Astrocyte (in vitro differentiated cells and primary cell): ENCODE results near the gene ADAM11. TPM values are rescaled to one million over a fixed set of nuclear protein-coding genes. Genes with fewer than 3 reads are reported as not detected.

Experiments used
- DNase-seq: peaks from one replicate; pipeline ENCODE4 v3.0.0-alpha.2; 2010; ENCODE audit warnings: low read depth
- FAIRE-seq: peaks from 2 replicates; lab custom pipeline; 2011; peaks lifted over from hg19 to GRCh38; lab: Jason Lieb, UNC
- H2AFZ ChIP-seq: 2 replicates; pipeline ENCODE4 v1.6.0; 2012; ENCODE audit warnings: low read depth, low read length, inconsistent platforms
- H3K27ac ChIP-seq: 2 replicates; pipeline ENCODE4 v1.5.1; 2011; ENCODE audit warnings: low read depth, low read length, inconsistent platforms
- H3K27me3 ChIP-seq: 2 replicates; pipeline ENCODE4 v1.6.0; 2011; ENCODE audit warnings: low read length, inconsistent platforms; ENCODE audit not compliant: insufficient read depth
- H3K36me3 ChIP-seq: 2 replicates; pipeline ENCODE4 v1.5.1; 2011; ENCODE audit warnings: low read length, inconsistent platforms; ENCODE audit not compliant: insufficient read depth
- H3K4me1 ChIP-seq: 2 replicates; pipeline ENCODE4 v1.5.1; 2011; ENCODE audit warnings: low read length, inconsistent platforms; ENCODE audit not compliant: insufficient read depth
- H3K4me2 ChIP-seq: 2 replicates; pipeline ENCODE4 v1.6.0; 2012; ENCODE audit warnings: low read length, inconsistent platforms
- H3K4me3 ChIP-seq: 2 replicates; pipeline ENCODE4 v1.5.1; 2011; ENCODE audit warnings: low read depth, mild to moderate bottlenecking, low read length, inconsistent platforms; ENCODE audit not compliant: insufficient read depth
- H3K79me2 ChIP-seq: 2 replicates; pipeline ENCODE4 v1.6.0; 2012; ENCODE audit warnings: mild to moderate bottlenecking, low read length, inconsistent platforms; ENCODE audit not compliant: insufficient read depth
- H3K9ac ChIP-seq: 2 replicates; pipeline ENCODE4 v1.6.0; 2012; ENCODE audit warnings: mild to moderate bottlenecking, low read length, inconsistent platforms
- H3K9me3 ChIP-seq: 2 replicates; pipeline ENCODE4 v1.5.1; 2012; ENCODE audit warnings: low read depth, mild to moderate bottlenecking, low read length, inconsistent platforms; ENCODE audit not compliant: insufficient read depth
- H4K20me1 ChIP-seq: 2 replicates; pipeline ENCODE4 v1.6.0; 2012; ENCODE audit warnings: low read length, inconsistent platforms; ENCODE audit not compliant: insufficient read depth
- H3K27ac Mint-ChIP-seq: one replicate; pipeline ENCODE4 v1.8.0; 2021; ENCODE audit warnings: mild to moderate bottlenecking, mixed read lengths; ENCODE audit not compliant: unreplicated experiment
- H3K27me3 Mint-ChIP-seq: one replicate; pipeline ENCODE4 v1.8.0; 2021; ENCODE audit warnings: low read depth, mixed read lengths; ENCODE audit not compliant: unreplicated experiment
- H3K36me3 Mint-ChIP-seq: one replicate; pipeline ENCODE4 v1.8.0; 2021; ENCODE audit warnings: low read depth, mixed read lengths; ENCODE audit not compliant: unreplicated experiment
- H3K4me1 Mint-ChIP-seq: one replicate; pipeline ENCODE4 v1.8.0; 2021; ENCODE audit warnings: low read depth, mixed read lengths; ENCODE audit not compliant: unreplicated experiment
- H3K4me3 Mint-ChIP-seq: one replicate; pipeline ENCODE4 v1.8.0; 2021; ENCODE audit warnings: mild to moderate bottlenecking, moderate library complexity, mixed read lengths; ENCODE audit not compliant: unreplicated experiment
- H3K9me3 Mint-ChIP-seq: one replicate; pipeline ENCODE4 v1.8.0; 2021; ENCODE audit warnings: mild to moderate bottlenecking, mixed read lengths; ENCODE audit not compliant: unreplicated experiment
- CTCF ChIP-seq: IDR thresholded peaks from 2 replicates; pipeline ENCODE4 v1.5.1; 2011; ENCODE audit warnings: low read depth, mild to moderate bottlenecking, inconsistent platforms, low read length, moderate library complexity; ENCODE audit not compliant: insufficient read depth
- EZH2 ChIP-seq: IDR thresholded peaks from 2 replicates; pipeline ENCODE4 v1.6.1; 2012; ENCODE audit warnings: mild to moderate bottlenecking, low read length, inconsistent platforms; ENCODE audit not compliant: insufficient read depth
- total RNA-seq: library from RNA; stranded (reverse); gene quantifications from 2 replicates; pipeline ENCODE4 v1.2.1, GENCODE V29; 2021

ADAM11 gene
- total RNA-seq, 1 donor from 2014 or later, result 0.43 TPM

GRCh38 chr17:44780845-44781480 lies 22.2 kb downstream of the ADAM11 start:
- Mint-ChIP-seq H3K4me3 (no peak overlapping the region), H3K27ac (no peak overlapping the region)
- no peak for DNase-seq

GRCh38 chr17:44781551-44782325 lies 22.9 kb downstream of the ADAM11 start:
- H3K4me3 Mint-ChIP-seq, result no peak overlapping the region
- FAIRE-seq, result no peak

More at GRCh38 chr17:44780845-44781480, 22.2 kb downstream of the ADAM11 start:
- Mint-ChIP-seq H3K36me3 (no peaks in the 10 kb centered on the region), H3K27me3 (peaks cover 6% of the 10 kb centered on the region), H3K4me1 (peaks cover 2% of the 10 kb centered on the region), H3K9me3 (no peaks in the 10 kb centered on the region)
- no peaks in the 10 kb centered on the region for H3K27me3 ChIP-seq
- no peaks in the 10 kb centered on the region for H4K20me1 ChIP-seq
- no peaks in the 10 kb centered on the region for H3K36me3 ChIP-seq
- FAIRE-seq, result no peak
- no peak overlapping the region for H2AFZ ChIP-seq
- H3K4me2 ChIP-seq, result no peak overlapping the region
- no peaks in the 10 kb centered on the region for H3K79me2 ChIP-seq
- H3K9ac ChIP-seq, result no peak overlapping the region
- no peak overlapping the region for H3K27ac ChIP-seq
- no peak for TF ChIP-seq CTCF
- no peak for TF ChIP-seq EZH2
- H3K9me3 ChIP-seq, result no peaks in the 10 kb centered on the region
- no peak overlapping the region for H3K4me3 ChIP-seq
- peaks cover 7% of the 10 kb centered on the region for H3K4me1 ChIP-seq

More at GRCh38 chr17:44781551-44782325, 22.9 kb downstream of the ADAM11 start:
- H3K27me3 ChIP-seq, result no peaks in the 10 kb centered on the region
- H3K4me3 ChIP-seq, result no peak overlapping the region
- H3K36me3 ChIP-seq, result no peaks in the 10 kb centered on the region
- peaks cover 3% of the 10 kb centered on the region for H3K4me1 ChIP-seq
- H3K36me3 Mint-ChIP-seq, result no peaks in the 10 kb centered on the region
- H4K20me1 ChIP-seq, result no peaks in the 10 kb centered on the region
- no peak overlapping the region for H3K4me2 ChIP-seq
- H3K27me3 Mint-ChIP-seq, result peaks cover 6% of the 10 kb centered on the region
- no peak for DNase-seq
- H3K9me3 ChIP-seq, result no peaks in the 10 kb centered on the region
- H3K9me3 Mint-ChIP-seq, result no peaks in the 10 kb centered on the region
- TF ChIP-seq CTCF, result no peak
- no peak for TF ChIP-seq EZH2
- no peaks in the 10 kb centered on the region for H3K79me2 ChIP-seq
- no peak overlapping the region for H2AFZ ChIP-seq
- H3K27ac ChIP-seq, result no peak overlapping the region
- no peak overlapping the region for H3K9ac ChIP-seq
- H3K4me1 Mint-ChIP-seq, result peaks cover 2% of the 10 kb centered on the region
- no peak overlapping the region for H3K27ac Mint-ChIP-seq
